Vagina (tissue), 2 donors: ENCODE data around the gene ARFGAP3.
"Not testable (repeated sequence)": the region's sequence is repeated elsewhere in the genome, so short reads cannot be mapped to it uniquely, and the experiment has no call there.

ENCODE experiments used
- CTCF ChIP-seq, 3 experiments: fragments of 450-650 bp in 2 of 3; fragments of 200-600 bp in 1 of 3; sonication (generic) in 1 of 3; IDR thresholded peaks; one replicate each; pipeline ENCODE4 v1.5.1; 2017 to 2019; ENCODE audit warnings: antibody characterized with exemption in 3 of 3, mild to moderate bottlenecking in 2 of 3, moderate library complexity in 2 of 3
- POLR2A ChIP-seq, 2 donors: fragments of 450-650 bp; IDR thresholded peaks; one replicate each; pipeline ENCODE4 v1.6.1; 2017; ENCODE audit warnings: antibody characterized with exemption in 2 of 2, mild to moderate bottlenecking in 2 of 2, moderate library complexity in 2 of 2

- TF ChIP-seq CTCF, POLR2A (IDR thresholded peaks at IDR 0.05): not testable (repeated sequence)
These were observed 74.8 kb downstream of the ARFGAP3 start for GRCh38 chr22:42782306-42782705.
